SK-N-SH treated with all-trans-retinoic acid at 6 μM for 48 hours (cell line): Measurements from ENCODE around the gene KCNT2.

Experiments used
- ARNTL ChIP-seq: fragments of 450-650 bp; formaldehyde crosslinking; IDR thresholded peaks from 2 replicates; pipeline ENCODE4 v1.5.0; 2020; ENCODE audit warnings: low read depth, mild to moderate bottlenecking, moderate library complexity, borderline replicate concordance
- CSDC2 ChIP-seq: fragments of 250-450 bp; sonication (Bioruptor Pico); IDR thresholded peaks from 2 replicates; pipeline ENCODE4 v1.5.0; 2020; ENCODE audit warnings: mild to moderate bottlenecking, moderate library complexity
- ISL1 ChIP-seq: fragments of 250-450 bp; sonication (Bioruptor Pico); IDR thresholded peaks from 2 replicates; pipeline ENCODE4 v2.1.2; 2022; ENCODE audit warnings: mild to moderate bottlenecking, moderate library complexity
- OSR1 ChIP-seq: fragments of 250-450 bp; sonication (Bioruptor Pico); IDR thresholded peaks from 2 replicates; pipeline ENCODE4 v1.8.0; 2022; ENCODE audit warnings: moderate library complexity, mild to moderate bottlenecking, inconsistent platforms
- PPARA ChIP-seq: fragments of 250-450 bp; sonication (Bioruptor Pico); IDR thresholded peaks from 2 replicates; pipeline ENCODE4 v1.5.0; 2020; ENCODE audit warnings: mild to moderate bottlenecking, borderline replicate concordance
- RARB ChIP-seq: fragments of 250-450 bp; sonication (Bioruptor Pico); IDR thresholded peaks from 2 replicates; pipeline ENCODE4 v1.8.0; 2021; ENCODE audit warnings: mild to moderate bottlenecking, moderate library complexity
- TOX ChIP-seq: fragments of 250-450 bp; sonication (Bioruptor Pico); IDR thresholded peaks from 2 replicates; pipeline ENCODE4 v1.8.0; 2021; ENCODE audit warnings: mild to moderate bottlenecking, moderate library complexity, borderline replicate concordance
- ZFP3 ChIP-seq: fragments of 250-450 bp; sonication (Bioruptor Pico); IDR thresholded peaks from 2 replicates; pipeline ENCODE4 v1.5.0; 2020; ENCODE audit warnings: mild to moderate bottlenecking, moderate library complexity
- ZNF70 ChIP-seq: fragments of 450-650 bp; formaldehyde crosslinking; IDR thresholded peaks from 2 replicates; pipeline ENCODE4 v1.5.0; 2020; ENCODE audit warnings: mild to moderate bottlenecking, moderate library complexity
- ZNF8 ChIP-seq: fragments of 450-650 bp; formaldehyde crosslinking; IDR thresholded peaks from 2 replicates; pipeline ENCODE4 v1.5.0; 2020; ENCODE audit warnings: mild to moderate bottlenecking, moderate library complexity
- TF ChIP-seq, protein P1 (sequence below): fragments of 250-450 bp; sonication (Bioruptor Pico); IDR thresholded peaks from 2 replicates; pipeline ENCODE4 v1.5.1; 2021; ENCODE audit warnings: mild to moderate bottlenecking, moderate library complexity
- TF ChIP-seq, protein P2 (sequence below): fragments of 250-450 bp; sonication (Bioruptor Pico); IDR thresholded peaks from 2 replicates; pipeline ENCODE4 v1.5.1; 2020; ENCODE audit warnings: low read depth, mild to moderate bottlenecking, moderate library complexity
- TF ChIP-seq, protein P3 (sequence below): fragments of 250-450 bp; sonication (Bioruptor Pico); IDR thresholded peaks from 2 replicates; pipeline ENCODE4 v1.8.0; 2020; ENCODE audit warnings: mild to moderate bottlenecking, moderate library complexity, borderline replicate concordance

DNA sequence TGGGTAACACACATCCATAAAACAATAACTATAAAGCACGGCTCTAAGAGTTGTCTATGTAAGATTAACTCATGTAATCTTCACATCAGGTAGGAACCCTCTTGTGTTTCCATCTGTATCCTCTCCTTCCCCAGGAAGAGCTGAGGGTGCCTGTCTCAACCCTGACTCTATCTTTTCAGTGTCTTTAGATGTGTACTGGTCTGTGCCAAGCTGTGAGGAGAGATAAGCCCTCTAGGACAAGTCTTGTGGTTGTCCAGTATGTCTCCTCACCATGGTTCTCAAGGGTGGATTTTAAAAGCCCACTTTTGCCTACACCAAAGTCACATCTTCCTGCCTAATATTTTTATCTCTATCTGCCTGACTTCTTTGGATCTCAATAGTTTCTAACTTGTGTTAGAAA is 300.1 kb downstream of the KCNT2 start:
- no peak for TF ChIP-seq ZFP3 (CRISPR knock-in tag)
- TF ChIP-seq, protein P1, sequence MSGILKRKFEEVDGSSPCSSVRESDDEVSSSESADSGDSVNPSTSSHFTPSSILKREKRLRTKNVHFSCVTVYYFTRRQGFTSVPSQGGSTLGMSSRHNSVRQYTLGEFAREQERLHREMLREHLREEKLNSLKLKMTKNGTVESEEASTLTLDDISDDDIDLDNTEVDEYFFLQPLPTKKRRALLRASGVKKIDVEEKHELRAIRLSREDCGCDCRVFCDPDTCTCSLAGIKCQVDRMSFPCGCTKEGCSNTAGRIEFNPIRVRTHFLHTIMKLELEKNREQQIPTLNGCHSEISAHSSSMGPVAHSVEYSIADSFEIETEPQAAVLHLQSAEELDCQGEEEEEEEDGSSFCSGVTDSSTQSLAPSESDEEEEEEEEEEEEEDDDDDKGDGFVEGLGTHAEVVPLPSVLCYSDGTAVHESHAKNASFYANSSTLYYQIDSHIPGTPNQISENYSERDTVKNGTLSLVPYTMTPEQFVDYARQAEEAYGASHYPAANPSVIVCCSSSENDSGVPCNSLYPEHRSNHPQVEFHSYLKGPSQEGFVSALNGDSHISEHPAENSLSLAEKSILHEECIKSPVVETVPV (CRISPR knock-in tag) = no peak
- no peak for TF ChIP-seq CSDC2
- no peak for TF ChIP-seq ZNF8 (CRISPR knock-in tag)
- TF ChIP-seq RARB (CRISPR knock-in tag) = no peak
- TF ChIP-seq OSR1 (CRISPR knock-in tag) = no peak
- TF ChIP-seq ZNF70 (CRISPR knock-in tag) = no peak
- TF ChIP-seq ARNTL (CRISPR knock-in tag) = no peak
- TF ChIP-seq ISL1 (CRISPR knock-in tag) = no peak
- TF ChIP-seq PPARA = no peak
- TF ChIP-seq, protein P2, sequence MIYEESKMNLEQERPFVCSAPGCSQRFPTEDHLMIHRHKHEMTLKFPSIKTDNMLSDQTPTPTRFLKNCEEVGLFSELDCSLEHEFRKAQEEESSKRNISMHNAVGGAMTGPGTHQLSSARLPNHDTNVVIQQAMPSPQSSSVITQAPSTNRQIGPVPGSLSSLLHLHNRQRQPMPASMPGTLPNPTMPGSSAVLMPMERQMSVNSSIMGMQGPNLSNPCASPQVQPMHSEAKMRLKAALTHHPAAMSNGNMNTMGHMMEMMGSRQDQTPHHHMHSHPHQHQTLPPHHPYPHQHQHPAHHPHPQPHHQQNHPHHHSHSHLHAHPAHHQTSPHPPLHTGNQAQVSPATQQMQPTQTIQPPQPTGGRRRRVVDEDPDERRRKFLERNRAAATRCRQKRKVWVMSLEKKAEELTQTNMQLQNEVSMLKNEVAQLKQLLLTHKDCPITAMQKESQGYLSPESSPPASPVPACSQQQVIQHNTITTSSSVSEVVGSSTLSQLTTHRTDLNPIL = no peak
- no peak for TF ChIP-seq TOX (CRISPR knock-in tag)
- TF ChIP-seq, protein P3, sequence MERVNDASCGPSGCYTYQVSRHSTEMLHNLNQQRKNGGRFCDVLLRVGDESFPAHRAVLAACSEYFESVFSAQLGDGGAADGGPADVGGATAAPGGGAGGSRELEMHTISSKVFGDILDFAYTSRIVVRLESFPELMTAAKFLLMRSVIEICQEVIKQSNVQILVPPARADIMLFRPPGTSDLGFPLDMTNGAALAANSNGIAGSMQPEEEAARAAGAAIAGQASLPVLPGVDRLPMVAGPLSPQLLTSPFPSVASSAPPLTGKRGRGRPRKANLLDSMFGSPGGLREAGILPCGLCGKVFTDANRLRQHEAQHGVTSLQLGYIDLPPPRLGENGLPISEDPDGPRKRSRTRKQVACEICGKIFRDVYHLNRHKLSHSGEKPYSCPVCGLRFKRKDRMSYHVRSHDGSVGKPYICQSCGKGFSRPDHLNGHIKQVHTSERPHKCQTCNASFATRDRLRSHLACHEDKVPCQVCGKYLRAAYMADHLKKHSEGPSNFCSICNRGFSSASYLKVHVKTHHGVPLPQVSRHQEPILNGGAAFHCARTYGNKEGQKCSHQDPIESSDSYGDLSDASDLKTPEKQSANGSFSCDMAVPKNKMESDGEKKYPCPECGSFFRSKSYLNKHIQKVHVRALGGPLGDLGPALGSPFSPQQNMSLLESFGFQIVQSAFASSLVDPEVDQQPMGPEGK (CRISPR knock-in tag) = no peak
